Fibroblast of skin of back (primary cell): ENCODE measurements around the gene GIT2.
"Not testable (repeated sequence)": the region's sequence is repeated elsewhere in the genome, so short reads cannot be mapped to it uniquely, and the experiment has no call there.

Source experiments
- DNase-seq: peaks from one replicate; pipeline ENCODE4 v3.0.0-alpha.2; 2013

GIT2 gene

DNA sequence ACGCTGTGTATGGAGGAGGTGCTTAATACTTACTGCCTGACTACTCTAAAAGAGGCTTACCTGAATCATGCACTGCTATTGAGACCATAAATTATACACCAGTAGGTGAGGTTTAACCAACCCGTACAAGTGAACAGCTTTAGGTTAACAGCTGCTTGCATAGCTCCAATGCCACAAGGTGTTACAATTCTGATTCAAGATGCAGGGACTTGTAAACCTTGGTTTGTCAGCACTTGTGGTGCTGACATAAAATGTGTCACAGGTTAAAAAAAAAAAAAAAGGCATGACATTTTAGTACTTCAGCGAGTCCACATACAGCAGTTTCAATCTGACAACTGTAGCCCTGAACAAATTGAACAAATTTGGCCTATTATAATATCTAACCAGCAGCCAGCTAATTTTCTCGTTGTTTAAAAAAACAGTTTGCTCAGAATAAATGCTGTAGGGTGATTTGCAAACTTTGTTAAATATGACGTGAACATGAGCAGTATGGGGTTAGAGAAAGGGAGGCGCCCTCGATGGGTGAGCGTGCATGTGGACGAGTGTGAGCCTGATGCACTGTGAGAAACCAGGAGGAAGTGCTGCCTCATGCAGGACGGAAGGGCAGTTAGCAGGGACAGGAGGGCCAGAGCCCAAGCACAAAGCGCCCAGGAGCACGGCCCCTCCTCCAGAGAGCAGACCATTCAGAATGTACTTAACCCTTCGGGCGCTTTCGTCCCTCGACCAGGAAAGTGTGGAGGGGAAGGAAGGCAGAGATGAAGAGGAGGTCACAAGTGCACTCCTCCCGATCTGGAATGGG lies 51.4 kb downstream of the GIT2 start:
- DNase-seq: no peak

DNA sequence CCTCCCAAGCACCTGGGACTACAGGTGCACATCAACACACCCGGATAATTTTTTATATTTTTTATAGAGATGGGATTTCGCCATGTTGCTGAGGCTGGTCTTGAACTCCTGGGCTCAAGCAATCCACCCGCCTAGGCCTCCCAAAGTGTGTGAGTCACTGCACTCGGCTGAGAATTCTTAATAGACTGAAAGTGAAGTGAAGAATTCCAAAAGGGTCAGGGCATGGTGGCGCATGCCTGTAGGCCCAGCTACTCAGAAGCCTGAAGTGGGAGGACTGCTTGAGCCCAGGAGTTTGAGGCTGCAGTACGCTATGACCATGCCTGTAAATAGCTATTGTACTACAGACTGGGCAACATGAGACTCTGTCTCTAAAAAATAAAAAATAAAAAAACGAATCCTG lies 52.4 kb downstream of the GIT2 start:
- DNase-seq: peak; percentile 27

DNA sequence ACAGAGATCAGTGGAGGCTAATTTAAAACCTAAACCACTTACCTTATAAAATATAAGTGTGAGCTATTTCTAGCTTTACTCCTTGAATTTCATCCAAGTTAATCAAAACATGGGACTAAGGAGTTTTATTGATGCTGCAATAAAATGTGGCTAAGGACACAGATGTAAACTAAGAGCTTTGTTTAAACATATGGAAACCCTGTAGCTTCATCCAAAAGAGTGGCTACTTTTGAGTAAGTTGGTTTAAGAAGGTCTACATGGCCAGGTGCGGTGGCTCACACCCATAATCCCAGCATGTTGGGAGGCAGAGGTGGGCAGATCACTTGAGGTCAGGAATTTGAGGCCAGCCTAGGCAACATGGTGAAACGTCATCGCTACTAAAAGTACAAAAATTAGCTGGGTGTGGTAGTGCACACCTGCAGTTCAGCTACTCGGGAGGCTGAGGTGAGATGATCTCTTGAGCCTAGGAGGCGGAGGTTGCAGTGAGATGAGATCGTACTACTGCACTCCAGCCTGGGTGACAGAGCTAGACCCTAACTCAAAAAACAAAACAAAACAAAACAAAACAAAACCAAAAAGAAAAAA lies 55.7 kb downstream of the GIT2 start:
- no peak for DNase-seq

DNA sequence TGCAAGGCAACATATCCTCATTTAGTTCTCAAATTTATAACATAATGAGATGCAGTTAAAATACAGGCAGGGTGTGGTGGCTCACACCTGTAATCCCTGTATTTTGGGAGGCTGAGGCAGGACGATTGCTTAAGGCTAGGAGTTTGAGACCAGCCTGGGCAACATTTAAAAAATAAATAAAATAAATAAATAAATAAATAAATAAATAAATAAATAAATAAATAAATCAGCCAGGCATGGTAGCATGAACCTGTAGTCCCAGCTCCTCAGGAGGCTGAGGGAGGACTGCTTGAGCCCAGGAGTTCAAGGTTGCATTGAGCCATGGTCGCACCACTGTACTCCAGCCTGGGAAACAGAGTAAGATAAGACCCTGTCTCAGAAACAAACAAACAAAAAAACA lies 56.7 kb downstream of the GIT2 start:
- no peak for DNase-seq

DNA sequence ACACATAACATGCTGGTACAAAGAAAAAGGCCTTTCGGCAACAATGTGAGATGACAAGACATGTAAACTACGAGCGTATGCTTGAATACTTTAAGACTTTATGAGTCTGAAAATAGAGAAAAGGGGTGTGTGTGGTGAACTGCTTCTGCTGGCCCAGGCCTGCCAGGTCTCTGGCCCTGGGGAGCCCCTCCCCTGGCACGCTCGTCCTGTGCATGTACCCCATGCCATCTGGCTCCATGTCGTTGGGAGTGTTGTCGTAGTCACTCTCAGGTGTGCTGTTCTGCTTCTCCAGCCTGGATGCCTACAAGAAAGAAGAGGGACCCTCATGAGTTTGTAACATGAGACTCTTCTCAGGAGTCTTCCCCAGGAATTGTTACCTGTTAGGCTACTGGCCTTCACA lies 57.2 kb downstream of the GIT2 start:
- no peak for DNase-seq

DNA sequence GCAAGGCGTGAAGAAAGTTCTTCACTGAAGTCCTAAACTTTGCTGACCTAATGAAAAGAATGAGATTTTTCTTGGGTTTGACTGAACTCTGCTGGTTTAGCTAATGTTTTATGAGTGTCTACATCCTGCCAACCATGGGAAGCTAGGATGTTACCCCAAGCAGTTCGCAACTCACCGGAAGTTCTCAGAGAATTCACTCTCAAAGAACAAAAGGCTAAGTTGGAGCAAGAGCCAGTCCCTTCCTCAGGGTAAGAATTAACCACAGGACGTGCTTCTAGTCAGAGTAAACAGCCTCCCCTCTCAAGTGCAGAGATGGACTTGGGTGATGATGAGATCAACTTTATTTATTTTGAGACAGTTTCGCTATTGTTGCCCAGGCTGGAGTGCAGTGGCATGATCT lies 58.8 kb downstream of the GIT2 start:
- DNase-seq: no peak

DNA sequence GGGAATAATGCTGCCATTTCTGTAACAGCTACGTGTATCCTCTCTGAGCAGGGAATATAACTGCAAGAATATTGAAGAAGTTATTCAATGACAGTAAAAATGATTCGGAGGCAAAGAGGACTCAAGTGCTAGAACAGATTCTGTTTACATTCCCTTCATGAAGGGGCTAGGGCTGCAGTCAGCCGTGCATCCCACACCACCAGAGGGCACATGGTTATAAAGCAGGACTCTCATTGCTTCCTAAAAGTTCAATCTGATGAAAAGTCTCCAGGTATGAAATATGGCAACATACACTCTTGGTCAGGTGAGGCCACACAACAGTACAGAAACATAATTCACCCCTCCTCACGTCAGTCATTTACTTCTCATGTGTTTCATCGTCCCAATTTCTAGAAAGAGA lies 62.1 kb downstream of the GIT2 start:
- no peak for DNase-seq

DNA sequence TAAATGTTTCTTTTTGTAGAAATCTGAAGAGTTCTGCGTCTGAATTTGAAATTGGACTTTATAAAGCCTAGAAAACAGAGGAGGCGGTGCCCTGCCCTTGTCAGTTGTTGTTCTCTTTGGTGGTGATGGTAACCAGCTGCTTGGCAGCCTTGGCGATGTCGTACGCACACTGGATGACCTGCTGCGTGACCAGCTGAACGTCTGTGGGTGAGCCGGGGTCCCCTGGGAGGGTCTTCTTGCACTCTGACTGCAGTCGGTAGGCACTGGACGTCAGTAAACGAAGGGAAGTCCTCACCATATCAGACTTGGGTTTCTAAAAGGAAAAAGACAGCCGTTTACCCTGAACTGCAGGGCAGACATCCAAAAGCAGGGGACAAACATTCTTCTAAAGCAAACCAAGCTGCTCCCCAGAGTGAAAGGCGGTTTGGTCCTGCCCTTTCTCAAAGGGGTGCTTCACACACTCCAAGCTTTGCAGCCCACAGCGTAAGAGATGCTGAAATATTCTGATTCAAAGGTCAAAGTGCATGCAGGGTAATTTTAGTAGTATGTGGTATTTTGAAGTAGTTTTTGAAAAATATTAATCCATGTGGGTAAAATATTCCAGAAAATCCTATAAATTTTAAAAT lies 63.2 kb downstream of the GIT2 start:
- no peak for DNase-seq

DNA sequence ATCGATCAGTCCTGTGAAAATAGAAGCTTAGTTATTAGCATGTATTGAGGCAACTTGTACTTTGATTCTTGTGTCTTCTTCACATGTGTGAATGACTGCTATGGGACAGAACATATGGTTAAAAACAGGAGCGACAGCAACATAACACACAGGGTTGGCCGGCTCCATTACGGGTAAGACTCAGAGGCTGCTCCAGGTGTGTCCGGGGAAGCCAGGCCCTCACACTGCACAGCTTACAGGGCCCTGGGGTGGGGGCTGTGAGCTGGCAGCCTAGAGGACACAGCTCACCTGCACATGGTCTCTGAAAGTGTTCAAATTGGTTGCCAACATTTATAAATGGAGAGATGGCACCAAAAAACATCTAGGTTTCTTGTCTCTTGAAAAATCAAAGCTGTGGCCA lies 65.0 kb downstream of the GIT2 start:
- DNase-seq: no peak

DNA sequence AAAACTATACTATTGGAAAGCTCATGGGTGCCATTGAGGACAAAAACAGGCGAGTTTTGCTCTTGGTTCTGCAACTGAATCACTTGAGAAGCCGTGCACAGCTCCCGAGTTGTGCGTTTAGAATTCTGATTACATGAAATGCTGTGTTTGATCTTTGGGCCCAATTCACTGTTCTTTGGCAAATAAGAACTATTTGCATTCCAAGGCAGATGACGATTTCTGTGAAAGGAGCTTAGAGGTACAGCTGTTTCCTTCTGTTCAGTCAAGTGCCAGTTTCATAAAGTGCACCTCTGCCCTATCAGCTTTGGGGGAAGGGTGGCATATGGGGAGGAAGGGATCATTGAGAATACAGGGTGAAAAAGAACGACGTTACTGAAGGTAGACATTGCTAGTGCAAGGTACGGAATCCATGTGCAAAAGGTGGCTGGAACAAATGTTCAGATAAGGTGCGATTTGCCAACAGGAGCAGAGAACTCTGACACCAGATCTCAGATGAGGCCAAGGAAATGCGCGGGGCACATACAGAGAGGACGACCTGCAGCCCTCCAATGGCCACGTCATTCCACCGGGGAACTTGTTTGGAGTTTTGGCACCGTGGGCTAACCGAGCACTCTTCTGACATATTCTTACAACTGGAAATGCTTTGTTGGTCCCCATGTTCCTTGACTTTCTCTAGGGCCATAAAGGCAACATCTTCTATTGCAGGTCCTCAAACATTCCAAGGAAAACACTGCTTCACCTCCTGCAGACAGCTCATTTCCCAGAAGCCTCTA lies 66.0 kb downstream of the GIT2 start:
- no peak for DNase-seq

DNA sequence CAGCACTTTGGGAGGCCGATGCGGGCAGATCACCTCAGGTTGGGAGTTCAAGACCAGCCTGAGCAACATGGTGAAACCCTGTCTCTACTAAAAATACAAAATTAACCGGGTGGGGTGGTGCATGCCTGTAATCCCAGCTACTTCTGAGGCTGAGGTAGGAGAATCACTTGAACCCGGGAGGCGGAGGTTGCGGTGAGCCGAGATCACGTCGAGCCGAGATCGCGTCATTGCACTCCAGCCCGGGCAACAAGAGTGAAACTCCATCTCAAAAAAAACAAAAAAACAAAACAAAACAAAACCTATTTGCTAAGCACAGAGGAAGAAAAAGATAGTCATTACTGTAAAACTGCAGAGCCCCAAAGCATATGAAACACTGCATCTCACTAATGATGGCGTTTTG lies 66.8 kb downstream of the GIT2 start:
- DNase-seq: not testable (repeated sequence)

DNA sequence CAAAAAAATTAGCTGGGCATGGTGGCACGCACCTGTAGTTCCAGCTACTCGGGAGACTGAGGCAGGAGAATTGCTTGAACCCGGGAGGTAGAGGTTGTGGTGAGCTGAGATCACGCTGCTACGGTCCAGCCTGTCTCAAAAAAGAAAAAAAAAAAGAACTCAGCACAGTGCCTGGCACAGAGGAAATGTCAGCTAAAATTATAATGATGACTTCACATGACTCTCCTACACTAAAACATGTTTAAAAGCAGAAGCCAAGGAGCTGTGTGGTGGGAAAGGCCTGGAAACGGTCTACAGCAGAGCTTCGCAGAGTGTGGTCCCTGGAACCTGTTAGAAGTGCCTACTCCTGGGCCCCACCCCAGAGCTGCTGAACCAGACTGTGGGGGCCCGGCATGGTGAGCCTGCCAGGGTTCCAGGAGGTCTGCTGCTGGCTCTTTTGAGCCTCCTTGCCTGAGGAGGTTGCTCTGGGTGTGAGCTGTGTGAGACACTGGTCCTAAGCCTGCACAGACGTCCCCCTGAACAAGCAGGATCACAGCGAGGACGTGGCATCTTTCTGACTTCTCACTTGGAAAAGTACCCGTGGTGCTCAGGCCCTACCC lies 68.0 kb downstream of the GIT2 start:
- no peak for DNase-seq

DNA sequence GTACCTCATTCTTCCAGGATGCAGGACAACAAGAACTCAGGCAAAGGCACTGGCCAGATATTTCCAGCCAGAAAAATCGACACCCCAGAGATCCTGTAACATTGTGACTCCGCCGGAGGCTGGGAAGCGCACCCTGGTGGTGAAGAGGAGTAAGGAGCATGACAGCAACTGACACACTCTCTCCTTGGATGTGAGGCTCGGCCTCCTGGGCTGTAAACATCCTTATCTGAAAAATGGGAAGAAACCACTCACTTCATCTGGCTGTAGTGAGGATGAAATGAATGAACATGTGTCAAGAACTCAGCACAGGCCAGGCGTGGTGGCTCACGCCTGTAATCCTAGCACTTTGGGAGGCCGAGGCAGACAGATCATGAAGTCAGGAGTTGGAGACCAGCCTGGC lies 68.5 kb downstream of the GIT2 start:
- DNase-seq: peak; percentile 59

DNA sequence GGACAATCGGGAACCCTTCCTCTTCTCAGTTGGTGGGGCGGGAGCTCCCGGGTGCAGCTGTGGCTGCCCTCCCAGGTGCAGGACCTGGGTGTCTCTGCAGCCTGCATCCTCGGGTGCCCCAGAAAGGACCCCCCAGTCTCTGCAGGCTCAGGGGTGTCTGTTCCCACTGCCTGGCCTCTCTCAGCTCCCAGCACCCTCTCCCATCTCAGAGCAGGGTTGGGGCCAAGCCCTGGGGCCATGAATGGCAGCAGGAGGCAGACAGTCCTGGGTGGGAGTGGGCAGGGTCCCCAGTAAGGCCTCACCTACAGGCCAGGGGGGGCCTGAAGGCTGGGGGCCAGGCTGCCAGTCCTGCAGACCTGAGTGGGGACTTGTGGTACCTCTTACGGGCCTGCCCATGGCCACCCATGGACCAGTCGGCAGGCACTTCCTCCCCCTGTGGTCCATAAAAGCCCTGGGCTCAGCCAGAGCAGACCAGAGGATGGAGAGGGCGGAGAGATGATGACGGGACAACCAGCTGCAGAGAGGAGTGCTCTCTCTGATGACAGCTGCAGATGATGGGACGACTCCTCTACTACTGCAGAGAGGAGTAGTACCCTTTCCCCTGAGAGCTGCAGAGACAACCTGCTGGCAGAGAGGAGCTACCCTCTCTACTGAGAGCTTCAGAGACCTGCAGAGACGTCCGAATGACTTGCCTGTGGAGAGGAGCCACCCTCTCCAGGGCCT lies 69.5 kb downstream of the GIT2 start:
- DNase-seq: no peak

DNA sequence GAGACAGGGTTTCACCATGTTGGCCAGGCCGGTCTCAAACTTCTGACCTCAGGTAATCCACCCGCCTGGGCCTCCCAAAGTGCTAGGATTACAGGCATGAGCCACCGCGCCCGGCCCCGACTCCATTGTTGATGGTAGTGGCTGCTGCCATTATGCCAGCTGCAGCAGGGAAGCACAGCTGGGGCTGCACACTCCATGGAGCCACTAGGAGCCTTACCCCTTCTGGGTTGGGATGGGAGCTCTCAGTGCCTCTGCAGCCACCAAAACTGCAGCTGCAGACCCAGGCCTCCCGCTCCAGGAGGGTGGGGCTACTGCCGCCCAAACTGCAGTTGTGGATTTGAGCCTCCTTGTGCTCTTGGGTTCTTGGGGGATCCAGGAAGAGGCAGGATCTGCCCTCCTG lies 70.2 kb downstream of the GIT2 start:
- no peak for DNase-seq

DNA sequence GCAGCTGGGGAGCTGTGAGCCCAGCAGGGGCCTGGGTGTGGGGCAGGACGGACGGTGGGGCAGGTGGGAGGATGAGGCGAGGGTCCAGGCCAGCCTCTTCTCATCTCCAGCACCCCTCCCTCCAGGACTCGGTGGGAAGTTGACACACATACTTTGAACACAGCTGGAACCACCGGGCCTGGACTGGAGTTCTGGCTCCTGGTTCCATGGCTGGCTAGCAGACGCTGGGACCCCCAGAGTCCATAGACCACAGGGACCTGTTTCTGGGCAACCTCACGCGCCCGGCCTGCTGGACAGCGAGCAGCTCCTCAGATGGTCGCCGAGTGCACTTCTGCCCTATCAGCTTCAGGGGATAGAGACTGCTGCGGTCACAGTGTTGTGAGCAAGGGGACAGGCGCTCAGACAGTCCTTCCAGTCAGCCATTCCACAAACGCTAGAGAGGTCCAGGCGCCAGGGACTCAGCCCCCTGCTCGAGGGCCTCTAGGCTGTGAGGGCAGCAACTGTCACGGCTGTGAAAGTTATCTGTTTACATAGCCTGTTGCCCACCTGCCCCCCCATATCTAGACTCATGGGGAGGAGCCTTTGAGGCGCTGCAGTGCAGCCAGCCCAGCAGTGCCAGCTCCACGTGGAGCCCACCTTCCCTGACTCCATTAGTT lies 70.9 kb downstream of the GIT2 start:
- DNase-seq: no peak

DNA sequence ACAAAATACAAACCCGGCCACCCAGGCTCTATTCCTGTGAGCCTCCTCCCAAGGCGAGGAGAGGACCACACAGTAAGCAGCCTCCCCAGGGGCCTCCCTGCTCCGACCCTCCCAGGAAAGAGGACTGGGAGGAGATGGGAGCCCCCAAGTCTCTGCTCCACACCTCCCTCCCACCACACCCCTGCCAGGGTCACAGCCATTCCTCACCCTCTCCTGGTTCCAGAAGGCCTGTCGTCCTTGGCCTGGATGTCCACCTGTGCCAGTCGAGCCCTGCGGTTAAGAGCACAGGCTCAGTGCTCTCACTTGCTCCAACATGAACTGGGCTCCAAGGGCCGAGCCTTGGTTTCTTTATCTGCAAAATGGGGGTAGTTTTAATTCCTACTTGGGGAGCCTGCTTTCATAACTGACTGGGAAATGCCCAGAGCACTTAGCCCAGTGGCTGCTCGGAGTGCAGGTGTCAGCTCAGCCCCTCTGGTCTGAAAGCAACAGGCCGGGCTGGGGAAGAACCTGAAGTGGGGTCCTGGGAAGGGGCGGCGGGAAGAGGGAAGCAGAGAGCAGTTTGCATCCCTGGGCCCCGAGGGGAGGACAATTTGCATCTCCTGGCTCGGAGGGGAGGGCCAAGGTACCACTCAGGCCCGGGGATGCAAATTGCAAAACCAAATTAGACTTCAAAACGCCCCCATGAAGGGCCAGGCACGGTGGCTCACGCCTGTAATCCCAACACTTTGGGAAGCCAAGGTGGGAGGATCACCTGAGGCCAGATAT lies 72.5 kb downstream of the GIT2 start:
- DNase-seq: no peak

DNA sequence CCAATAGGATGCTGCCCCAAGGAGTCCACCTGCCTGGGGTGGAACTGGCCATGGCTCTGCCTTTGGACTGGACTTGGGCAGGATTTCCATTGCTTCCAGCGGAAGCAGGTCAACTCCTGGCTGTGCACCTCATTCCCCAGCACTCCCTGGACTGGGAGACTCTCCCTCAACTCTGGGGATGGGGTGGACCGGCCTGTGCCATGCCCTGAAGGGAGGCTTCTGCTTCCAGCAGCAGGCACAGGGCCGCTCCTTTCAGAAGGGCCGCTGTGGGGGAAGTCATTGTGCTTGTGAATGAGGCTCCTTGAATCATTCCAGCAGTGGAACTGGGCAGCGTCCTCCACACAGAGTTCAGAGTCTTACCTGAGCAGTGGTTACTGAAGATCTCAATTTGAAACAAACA lies 73.1 kb downstream of the GIT2 start:
- no peak for DNase-seq

DNA sequence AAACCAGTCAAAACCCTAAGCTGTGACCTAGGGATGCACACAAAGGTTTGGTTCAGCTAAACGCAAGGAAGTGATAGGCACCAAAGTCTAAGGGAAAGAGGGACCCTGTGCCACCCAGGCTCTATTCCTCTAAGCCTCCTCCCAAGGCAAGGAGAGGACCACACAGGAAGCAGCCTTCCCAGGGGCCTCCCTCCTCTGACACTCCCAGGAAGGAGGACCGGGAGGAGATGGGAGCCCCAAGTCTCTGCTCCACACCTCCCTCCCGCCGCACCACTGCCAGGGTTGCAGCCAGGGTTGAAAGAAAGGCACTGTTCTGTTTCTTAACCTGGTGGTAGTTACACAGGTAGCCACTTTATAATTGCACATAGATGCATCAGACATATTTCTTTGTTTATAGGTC lies 74.2 kb downstream of the GIT2 start:
- DNase-seq: no peak

DNA sequence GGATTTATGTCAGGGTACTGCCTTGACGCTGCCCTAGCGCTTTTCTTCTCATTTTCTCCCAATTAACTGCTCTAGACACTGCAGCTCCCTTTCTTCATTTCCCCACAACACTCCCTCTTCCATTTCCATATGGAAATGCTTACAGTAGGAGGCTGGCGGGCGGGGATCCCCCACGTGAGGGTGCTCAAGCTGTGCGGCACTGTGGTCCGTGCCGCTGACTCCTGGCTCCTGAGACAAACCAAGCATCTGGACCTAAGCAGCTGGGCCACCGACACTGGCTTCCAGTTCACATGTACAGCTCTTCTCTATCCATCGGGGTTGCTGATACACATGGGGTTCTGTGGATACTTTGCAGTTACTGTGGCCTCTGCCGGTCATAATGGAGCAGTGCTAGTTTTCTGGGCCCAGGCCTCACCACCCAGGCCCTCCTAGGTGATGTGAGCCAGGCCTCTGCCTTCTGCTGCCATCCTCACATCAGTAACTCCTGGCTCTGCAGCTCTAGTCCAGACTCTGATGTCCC lies 75.8 kb downstream of the GIT2 start:
- no peak for DNase-seq

DNA sequence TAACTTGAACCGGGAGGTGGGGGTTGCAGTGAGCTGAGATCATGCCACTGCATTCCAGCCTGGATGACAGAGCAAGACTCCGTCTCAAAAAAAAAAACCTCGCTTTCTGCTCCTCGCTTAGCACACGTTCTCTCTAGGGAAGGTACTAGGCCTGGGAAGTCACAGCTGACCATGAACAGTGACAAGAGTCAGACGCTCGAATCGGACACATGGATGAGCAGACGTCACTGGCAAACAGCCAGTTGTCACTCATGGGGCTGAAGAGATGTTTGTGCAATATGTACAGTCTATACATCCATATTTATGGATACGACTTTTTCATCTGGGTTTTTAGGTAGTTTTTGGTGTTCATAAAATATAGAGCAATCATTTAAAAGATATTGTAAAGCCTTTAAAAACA lies 76.7 kb downstream of the GIT2 start:
- DNase-seq: peak; percentile 58
